HL-60 (cell line): Measurements from ENCODE around the gene KRTAP5-8.

Experiments used
- GABPA ChIP-seq: IDR thresholded peaks from 2 replicates; pipeline ENCODE4 v1.6.1; 2012; ENCODE audit warnings: low read depth
- POLR2AphosphoS5 ChIP-seq: IDR thresholded peaks from 2 replicates; pipeline ENCODE4 v1.6.1; 2012; ENCODE audit warnings: low read depth
- SPI1 ChIP-seq: IDR thresholded peaks from 2 replicates; pipeline ENCODE4 v1.6.1; 2012; ENCODE audit warnings: low read depth, mild to moderate bottlenecking, borderline replicate concordance
- TF ChIP-seq, protein P1 (sequence below): IDR thresholded peaks from one replicate; pipeline ENCODE4 v1.5.1; 2011; ENCODE audit warnings: low read length, control low read depth, inconsistent platforms; ENCODE audit not compliant: insufficient read depth
- TF ChIP-seq, protein P2 (sequence below): IDR thresholded peaks from 2 replicates; pipeline ENCODE4 v1.6.1; 2012; ENCODE audit warnings: low read depth; ENCODE audit not compliant: insufficient replicate concordance

DNA sequence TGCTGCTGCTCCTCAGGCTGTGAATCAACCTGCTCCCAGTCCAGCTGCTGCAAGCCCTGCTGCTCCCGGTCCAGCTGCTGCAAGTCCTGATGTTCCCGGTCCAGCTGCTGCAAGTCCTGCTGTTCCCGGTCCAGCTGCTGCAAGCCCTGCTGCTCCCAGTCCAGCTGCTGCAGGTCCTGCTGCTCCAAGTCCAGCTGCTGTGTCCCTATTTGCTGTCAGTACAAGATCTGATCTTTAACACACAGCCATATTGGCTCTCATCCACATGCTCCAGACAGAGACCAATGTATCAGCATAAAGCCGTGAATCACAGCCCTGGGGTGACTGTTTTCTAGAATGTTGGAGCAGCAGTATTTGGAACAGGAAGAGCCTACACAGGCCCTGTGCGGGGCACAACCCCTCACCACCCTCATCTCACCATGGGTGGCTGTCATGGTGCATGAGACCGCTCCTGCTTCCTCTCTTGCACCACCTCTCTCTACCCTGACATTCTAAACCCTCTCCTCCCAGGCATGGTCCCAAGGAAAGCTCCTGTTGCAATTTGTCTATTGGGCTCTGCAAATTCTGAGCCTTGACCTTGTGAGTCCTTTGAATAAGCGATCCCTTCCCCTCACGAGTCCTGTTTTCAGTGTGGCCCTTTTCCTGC lies 31.0 kb downstream of the KRTAP5-8 start:
- TF ChIP-seq SPI1 (no peak), POLR2AphosphoS5 (no peak), GABPA (no peak)
- TF ChIP-seq, protein P1, sequence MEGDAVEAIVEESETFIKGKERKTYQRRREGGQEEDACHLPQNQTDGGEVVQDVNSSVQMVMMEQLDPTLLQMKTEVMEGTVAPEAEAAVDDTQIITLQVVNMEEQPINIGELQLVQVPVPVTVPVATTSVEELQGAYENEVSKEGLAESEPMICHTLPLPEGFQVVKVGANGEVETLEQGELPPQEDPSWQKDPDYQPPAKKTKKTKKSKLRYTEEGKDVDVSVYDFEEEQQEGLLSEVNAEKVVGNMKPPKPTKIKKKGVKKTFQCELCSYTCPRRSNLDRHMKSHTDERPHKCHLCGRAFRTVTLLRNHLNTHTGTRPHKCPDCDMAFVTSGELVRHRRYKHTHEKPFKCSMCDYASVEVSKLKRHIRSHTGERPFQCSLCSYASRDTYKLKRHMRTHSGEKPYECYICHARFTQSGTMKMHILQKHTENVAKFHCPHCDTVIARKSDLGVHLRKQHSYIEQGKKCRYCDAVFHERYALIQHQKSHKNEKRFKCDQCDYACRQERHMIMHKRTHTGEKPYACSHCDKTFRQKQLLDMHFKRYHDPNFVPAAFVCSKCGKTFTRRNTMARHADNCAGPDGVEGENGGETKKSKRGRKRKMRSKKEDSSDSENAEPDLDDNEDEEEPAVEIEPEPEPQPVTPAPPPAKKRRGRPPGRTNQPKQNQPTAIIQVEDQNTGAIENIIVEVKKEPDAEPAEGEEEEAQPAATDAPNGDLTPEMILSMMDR: no peak
- TF ChIP-seq, protein P2, sequence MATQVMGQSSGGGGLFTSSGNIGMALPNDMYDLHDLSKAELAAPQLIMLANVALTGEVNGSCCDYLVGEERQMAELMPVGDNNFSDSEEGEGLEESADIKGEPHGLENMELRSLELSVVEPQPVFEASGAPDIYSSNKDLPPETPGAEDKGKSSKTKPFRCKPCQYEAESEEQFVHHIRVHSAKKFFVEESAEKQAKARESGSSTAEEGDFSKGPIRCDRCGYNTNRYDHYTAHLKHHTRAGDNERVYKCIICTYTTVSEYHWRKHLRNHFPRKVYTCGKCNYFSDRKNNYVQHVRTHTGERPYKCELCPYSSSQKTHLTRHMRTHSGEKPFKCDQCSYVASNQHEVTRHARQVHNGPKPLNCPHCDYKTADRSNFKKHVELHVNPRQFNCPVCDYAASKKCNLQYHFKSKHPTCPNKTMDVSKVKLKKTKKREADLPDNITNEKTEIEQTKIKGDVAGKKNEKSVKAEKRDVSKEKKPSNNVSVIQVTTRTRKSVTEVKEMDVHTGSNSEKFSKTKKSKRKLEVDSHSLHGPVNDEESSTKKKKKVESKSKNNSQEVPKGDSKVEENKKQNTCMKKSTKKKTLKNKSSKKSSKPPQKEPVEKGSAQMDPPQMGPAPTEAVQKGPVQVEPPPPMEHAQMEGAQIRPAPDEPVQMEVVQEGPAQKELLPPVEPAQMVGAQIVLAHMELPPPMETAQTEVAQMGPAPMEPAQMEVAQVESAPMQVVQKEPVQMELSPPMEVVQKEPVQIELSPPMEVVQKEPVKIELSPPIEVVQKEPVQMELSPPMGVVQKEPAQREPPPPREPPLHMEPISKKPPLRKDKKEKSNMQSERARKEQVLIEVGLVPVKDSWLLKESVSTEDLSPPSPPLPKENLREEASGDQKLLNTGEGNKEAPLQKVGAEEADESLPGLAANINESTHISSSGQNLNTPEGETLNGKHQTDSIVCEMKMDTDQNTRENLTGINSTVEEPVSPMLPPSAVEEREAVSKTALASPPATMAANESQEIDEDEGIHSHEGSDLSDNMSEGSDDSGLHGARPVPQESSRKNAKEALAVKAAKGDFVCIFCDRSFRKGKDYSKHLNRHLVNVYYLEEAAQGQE: no peak
